NCI-H748 treated with DMSO at 0.1 percent for 48 hours (cell line): ENCODE data around the gene ARHGEF17.

Experiments used
- DNase-seq: peaks from one replicate; lab custom pipeline; 2025; lab: John Stamatoyannopoulos, UW

Gene ARHGEF17

GRCh38 chr11:73395297-73396208, 87.5 kb downstream of the ARHGEF17 start:
- no peak for DNase-seq

- no peak for DNase-seq
Measured at GRCh38 chr11:73396251-73396930, 88.3 kb downstream of the ARHGEF17 start.

- DNase-seq = no peak
Measured at GRCh38 chr11:73396985-73397384, 88.9 kb downstream of the ARHGEF17 start.

GRCh38 chr11:73397468-73398131, 89.5 kb downstream of the ARHGEF17 start:
- no peak for DNase-seq

- no peak for DNase-seq
Measured at GRCh38 chr11:73398132-73398526, 90.1 kb downstream of the ARHGEF17 start.

- DNase-seq = no peak
Measured at GRCh38 chr11:73398721-73399120, 90.6 kb downstream of the ARHGEF17 start.

- no peak for DNase-seq
Measured at GRCh38 chr11:73399159-73399590, 91.1 kb downstream of the ARHGEF17 start.

GRCh38 chr11:73399636-73400035, 91.6 kb downstream of the ARHGEF17 start:
- no peak for DNase-seq

- DNase-seq = no peak
Measured at GRCh38 chr11:73400293-73400692, 92.2 kb downstream of the ARHGEF17 start.

- no peak for DNase-seq
Measured at GRCh38 chr11:73401217-73401923, 93.3 kb downstream of the ARHGEF17 start.

GRCh38 chr11:73401924-73402833, 94.1 kb downstream of the ARHGEF17 start:
- no peak for DNase-seq

GRCh38 chr11:73402834-73403185, 94.7 kb downstream of the ARHGEF17 start:
- DNase-seq = no peak

GRCh38 chr11:73403541-73403940, 95.5 kb downstream of the ARHGEF17 start:
- no peak for DNase-seq

- peak; percentile 2 for DNase-seq
Measured at GRCh38 chr11:73404048-73404447, 96.0 kb downstream of the ARHGEF17 start.

GRCh38 chr11:73404506-73405145, 96.5 kb downstream of the ARHGEF17 start:
- DNase-seq = no peak

GRCh38 chr11:73405146-73405510, 97.1 kb downstream of the ARHGEF17 start:
- no peak for DNase-seq

GRCh38 chr11:73406131-73406530, 98.1 kb downstream of the ARHGEF17 start:
- no peak for DNase-seq

GRCh38 chr11:73406619-73407018, 98.5 kb downstream of the ARHGEF17 start:
- no peak for DNase-seq

- DNase-seq = no peak
Measured at GRCh38 chr11:73409431-73409830, 101.4 kb downstream of the ARHGEF17 start.

GRCh38 chr11:73410627-73411026, 102.6 kb downstream of the ARHGEF17 start:
- DNase-seq = no peak

GRCh38 chr11:73411031-73411430, 103.0 kb downstream of the ARHGEF17 start:
- no peak for DNase-seq
